Panc1 (cell line): ENCODE data around the gene SERPINB10. TPM values are rescaled to one million over a fixed set of nuclear protein-coding genes. Genes with fewer than 3 reads are reported as not detected.

Source experiments
- ATAC-seq: fragments of 200-7000 bp; cut with Tn5 transposase; 2 replicates; pipeline ENCODE4 v1.9.1; 2020; ENCODE audit warnings: mild to moderate bottlenecking, moderate library complexity
- BruUV-seq: library from RNA; stranded (reverse); fragments of 400-500 nt; replicated peaks from 2 replicates; lab custom pipeline; 2021; lab: Mats Ljungman, UMichigan
- CTCF ChIA-PET: fragments of 300-600 bp; sonication (Branson Sonifier 250); formaldehyde crosslinking; loops from one replicate; lab custom pipeline; 2022; ENCODE audit warnings: antibody characterized with exemption; lab: Charles Lee
- POLR2A ChIA-PET: fragments of 300-600 bp; sonication (Branson Sonifier 250); formaldehyde crosslinking; loops from one replicate; lab custom pipeline; 2022; ENCODE audit warnings: antibody characterized with exemption; lab: Charles Lee
- DNase-seq: peaks from one replicate; pipeline ENCODE4 v3.0.0-alpha.2; 2010; ENCODE audit warnings: low read depth, low spot score
- H3K27ac ChIP-seq: 2 replicates; pipeline ENCODE4 v1.5.1; 2011; ENCODE audit warnings: mild to moderate bottlenecking, low read length, inconsistent platforms
- H3K27me3 ChIP-seq: fragments of 200-500 bp; sonication (Bioruptor generic); 2 replicates; pipeline ENCODE4 v1.6.0; 2014; ENCODE audit warnings: low read length, inconsistent platforms; ENCODE audit not compliant: control insufficient read depth, insufficient read depth
- H3K36me3 ChIP-seq: fragments of 200-500 bp; sonication (Bioruptor generic); 2 replicates; pipeline ENCODE4 v1.5.1; 2014; ENCODE audit warnings: inconsistent platforms, mild to moderate bottlenecking, low read length, moderate library complexity; ENCODE audit not compliant: control insufficient read depth, insufficient read depth
- H3K4me1 ChIP-seq: 2 replicates; pipeline ENCODE4 v1.5.1; 2011; ENCODE audit warnings: inconsistent platforms, mild to moderate bottlenecking, low read length, moderate library complexity; ENCODE audit not compliant: control insufficient read depth, insufficient read depth
- H3K4me3 ChIP-seq, 2 experiments: 2 replicates each; pipeline ENCODE4 v1.5.1; 2011 to 2012; ENCODE audit warnings: low read depth in 2 of 2, low read length in 2 of 2, mild to moderate bottlenecking in 2 of 2, inconsistent platforms in 1 of 2, moderate library complexity in 1 of 2
- H3K9me3 ChIP-seq: fragments of 200-500 bp; sonication (Bioruptor generic); 2 replicates; pipeline ENCODE4 v1.5.1; 2014; ENCODE audit warnings: low read depth, mild to moderate bottlenecking, inconsistent platforms, low read length, moderate library complexity; ENCODE audit not compliant: control insufficient read depth, insufficient read depth
- CTCF ChIP-seq: fragments of 450-650 bp; IDR thresholded peaks from 2 replicates; pipeline ENCODE4 v1.5.1; 2017; ENCODE audit warnings: mild to moderate bottlenecking
- POLR2AphosphoS5 ChIP-seq: IDR thresholded peaks from 2 replicates; pipeline ENCODE4 v1.6.1; 2012; ENCODE audit warnings: mild to moderate bottlenecking, low read depth, low read length, moderate library complexity
- REST ChIP-seq, 2 experiments: IDR thresholded peaks; 2 replicates each; pipeline ENCODE4 v1.6.1; 2011 to 2012; ENCODE audit warnings: low read depth in 2 of 2, control low read depth in 1 of 2, low read length in 1 of 2, mild to moderate bottlenecking in 1 of 2, moderate library complexity in 1 of 2; ENCODE audit not compliant: insufficient read depth in 1 of 2
- SIN3A ChIP-seq: IDR thresholded peaks from 2 replicates; pipeline ENCODE4 v1.6.1; 2012; ENCODE audit warnings: low read depth, mild to moderate bottlenecking, low read length, moderate library complexity, borderline replicate concordance; ENCODE audit not compliant: insufficient read depth
- TCF7L2 ChIP-seq: IDR thresholded peaks from 2 replicates; pipeline ENCODE4 v1.6.1; 2011; ENCODE audit warnings: mild to moderate bottlenecking, low read depth, low read length, inconsistent platforms
- in situ Hi-C: cut with HindIII; loops from 2 replicates; pipeline ENCODE4 v1.10.0; 2016; ENCODE audit warnings: low sequenced_read_pairs, low pct_unique_long_range_greater_than_20kb
- intact Hi-C: fragments of 100-400 bp; cut with micrococcal nuclease; formaldehyde crosslinking; loops from one replicate; pipeline ENCODE4 v1.10.0; 2022; ENCODE audit not compliant: unreplicated experiment
- total RNA-seq: library from RNA; stranded (reverse); gene quantifications from one replicate; pipeline ENCODE4 v1.2.1, GENCODE V29; 2021; ENCODE audit not compliant: unreplicated experiment

The SERPINB10 gene
- total RNA-seq, 1 experiment from 2014 or later, result not detected

GRCh38 chr18:63878925-63879324 lies 28.8 kb upstream of the SERPINB10 start:
- in situ Hi-C loops (no loop called here), intact Hi-C loops (no loop called here)
- ATAC-seq, result no peak
- no TSS peak for BruUV-seq
- Histone ChIP-seq H3K27me3 (no peaks in the 10 kb centered on the region), H3K4me1 (no peaks in the 10 kb centered on the region), H3K4me3 (no peak overlapping the region), H3K36me3 (no peaks in the 10 kb centered on the region), H3K9me3 (no peaks in the 10 kb centered on the region), H3K27ac (no peak overlapping the region)
- CTCF ChIA-PET, result no interaction called here
- POLR2A ChIA-PET, result no interaction called here
- no peak for DNase-seq
- no peak for TF ChIP-seq SIN3A
- no peak for TF ChIP-seq REST (IDR thresholded peaks at IDR 0.05; ENCODE audit: insufficient read depth in 1 of 2, low read depth in 2 of 2, low read length in 1 of 2)
- no peak for TF ChIP-seq POLR2AphosphoS5
- no peak for TF ChIP-seq TCF7L2
- TF ChIP-seq CTCF, result no peak

GRCh38 chr18:63879709-63880108 lies 28.0 kb upstream of the SERPINB10 start:
- no peak overlapping the region for H3K27ac ChIP-seq
- ATAC-seq, result no peak
- H3K4me3 ChIP-seq, result no peak overlapping the region
- DNase-seq, result no peak
- H3K9me3 ChIP-seq, result no peaks in the 10 kb centered on the region
- no TSS peak for BruUV-seq
- H3K36me3 ChIP-seq, result no peaks in the 10 kb centered on the region
- no peaks in the 10 kb centered on the region for H3K27me3 ChIP-seq
- intact Hi-C loops, result no loop called here
- CTCF ChIA-PET, result no interaction called here
- POLR2A ChIA-PET, result no interaction called here
- in situ Hi-C loops, result no loop called here
- H3K4me1 ChIP-seq, result no peaks in the 10 kb centered on the region
- TF ChIP-seq POLR2AphosphoS5 (no peak), TCF7L2 (no peak), SIN3A (no peak), REST (IDR thresholded peaks at IDR 0.05; ENCODE audit: insufficient read depth in 1 of 2, low read depth in 2 of 2, low read length in 1 of 2) (no peak), CTCF (no peak)
